OCI-LY7 (cell line): ENCODE results near the gene SGTB. TPM values are rescaled to one million over a fixed set of nuclear protein-coding genes. Genes with fewer than 3 reads are reported as not detected.

Experiments used
- BruUV-seq: library from RNA; stranded (reverse); fragments of 400-500 nt; replicated peaks from 2 replicates; lab custom pipeline; 2021; lab: Mats Ljungman, UMichigan
- CTCF ChIA-PET: fragments of 300-600 bp; sonication (Branson Sonifier 250); formaldehyde crosslinking; loops from one replicate; lab custom pipeline; 2022; ENCODE audit warnings: antibody characterized with exemption; ENCODE audit not compliant: unreplicated experiment; lab: Charles Lee
- POLR2A ChIA-PET: fragments of 300-600 bp; sonication (Branson Sonifier 250); formaldehyde crosslinking; loops from one replicate; lab custom pipeline; 2022; ENCODE audit warnings: antibody characterized with exemption; lab: Charles Lee
- DNase-seq: peaks from one replicate; pipeline ENCODE4 v3.0.0-alpha.2; 2015; ENCODE audit warnings: low spot score
- H2AFZ ChIP-seq: fragments of 200-600 bp; sonication (generic), shearing (Covaris generic); 2 replicates; pipeline ENCODE4 v1.6.1; 2014; ENCODE audit warnings: mild to moderate bottlenecking, antibody characterized with exemption, low read length, moderate library complexity
- H3K27ac ChIP-seq: fragments of 200-600 bp; sonication (generic); 2 replicates; pipeline ENCODE4 v1.5.1; 2014; ENCODE audit warnings: mixed run types, low read depth, mild to moderate bottlenecking, moderate library complexity, low read length, inconsistent platforms; ENCODE audit not compliant: poor library complexity, severe bottlenecking
- H3K36me3 ChIP-seq: fragments of 200-600 bp; sonication (generic); 2 replicates; pipeline ENCODE4 v1.6.1; 2014; ENCODE audit warnings: mild to moderate bottlenecking, antibody characterized with exemption, low read length, moderate library complexity, mixed read lengths; ENCODE audit not compliant: insufficient read depth
- H3K4me1 ChIP-seq: fragments of 200-600 bp; sonication (generic); 2 replicates; pipeline ENCODE4 v1.5.1; 2014; ENCODE audit warnings: mild to moderate bottlenecking, low read length; ENCODE audit not compliant: insufficient read depth, poor library complexity, severe bottlenecking
- H3K4me2 ChIP-seq: fragments of 200-600 bp; sonication (generic); 2 replicates; pipeline ENCODE4 v1.6.1; 2014; ENCODE audit warnings: mild to moderate bottlenecking, low read length
- H3K4me3 ChIP-seq: fragments of 200-600 bp; sonication (generic); 2 replicates; pipeline ENCODE4 v1.5.1; 2014; ENCODE audit warnings: mild to moderate bottlenecking, low read depth, low read length; ENCODE audit not compliant: poor library complexity, severe bottlenecking
- H3K79me2 ChIP-seq: fragments of 200-600 bp; sonication (generic); 2 replicates; pipeline ENCODE4 v1.6.1; 2016; ENCODE audit warnings: low read depth, mild to moderate bottlenecking, low read length, moderate library complexity, mixed read lengths; ENCODE audit not compliant: insufficient read depth
- H3K9me2 ChIP-seq: fragments of 200-600 bp; sonication (generic); 2 replicates; pipeline ENCODE4 v1.6.1; 2016; ENCODE audit warnings: mild to moderate bottlenecking, low read length, mixed read lengths; ENCODE audit not compliant: insufficient read depth
- H3K9me3 ChIP-seq: fragments of 200-600 bp; sonication (generic); 2 replicates; pipeline ENCODE4 v1.6.1; 2014; ENCODE audit warnings: mild to moderate bottlenecking, mixed run types, low read length, mixed read lengths
- H4K20me1 ChIP-seq: fragments of 200-600 bp; sonication (generic); 2 replicates; pipeline ENCODE4 v1.6.1; 2014; ENCODE audit warnings: mild to moderate bottlenecking, antibody characterized with exemption, low read length, moderate library complexity, mixed read lengths; ENCODE audit not compliant: insufficient read depth
- CTCF ChIP-seq: fragments of 200-600 bp; sonication (generic); conservative IDR thresholded peaks from 2 replicates; pipeline ENCODE4 v1.5.1; 2014; ENCODE audit warnings: mild to moderate bottlenecking, antibody characterized with exemption, low read length, moderate library complexity, mixed read lengths
- EZH2phosphoT487 ChIP-seq: fragments of 200-600 bp; sonication (generic); IDR thresholded peaks from 2 replicates; pipeline ENCODE4 v1.6.1; 2018; ENCODE audit warnings: low read depth, borderline replicate concordance, mild to moderate bottlenecking, mixed run types, antibody characterized with exemption, low read length, moderate library complexity, mixed read lengths
- intact Hi-C: fragments of 100-400 bp; cut with micrococcal nuclease; formaldehyde crosslinking; loops from one replicate; pipeline ENCODE4 v1.10.0; 2022; ENCODE audit not compliant: unreplicated experiment
- total RNA-seq, 2 experiments: library from RNA; depleted of rRNA in 1 of 2; stranded (reverse); fragments of >200 nt in 1 of 2; shearing (Covaris generic) in 1 of 2; gene quantifications; 2 replicates each; pipeline ENCODE4 v1.2.3, GENCODE V29; 2014 to 2022

The SGTB gene
- total RNA-seq, 2 experiments from 2014 or later, result 4.3 to 8.7 TPM

DNA sequence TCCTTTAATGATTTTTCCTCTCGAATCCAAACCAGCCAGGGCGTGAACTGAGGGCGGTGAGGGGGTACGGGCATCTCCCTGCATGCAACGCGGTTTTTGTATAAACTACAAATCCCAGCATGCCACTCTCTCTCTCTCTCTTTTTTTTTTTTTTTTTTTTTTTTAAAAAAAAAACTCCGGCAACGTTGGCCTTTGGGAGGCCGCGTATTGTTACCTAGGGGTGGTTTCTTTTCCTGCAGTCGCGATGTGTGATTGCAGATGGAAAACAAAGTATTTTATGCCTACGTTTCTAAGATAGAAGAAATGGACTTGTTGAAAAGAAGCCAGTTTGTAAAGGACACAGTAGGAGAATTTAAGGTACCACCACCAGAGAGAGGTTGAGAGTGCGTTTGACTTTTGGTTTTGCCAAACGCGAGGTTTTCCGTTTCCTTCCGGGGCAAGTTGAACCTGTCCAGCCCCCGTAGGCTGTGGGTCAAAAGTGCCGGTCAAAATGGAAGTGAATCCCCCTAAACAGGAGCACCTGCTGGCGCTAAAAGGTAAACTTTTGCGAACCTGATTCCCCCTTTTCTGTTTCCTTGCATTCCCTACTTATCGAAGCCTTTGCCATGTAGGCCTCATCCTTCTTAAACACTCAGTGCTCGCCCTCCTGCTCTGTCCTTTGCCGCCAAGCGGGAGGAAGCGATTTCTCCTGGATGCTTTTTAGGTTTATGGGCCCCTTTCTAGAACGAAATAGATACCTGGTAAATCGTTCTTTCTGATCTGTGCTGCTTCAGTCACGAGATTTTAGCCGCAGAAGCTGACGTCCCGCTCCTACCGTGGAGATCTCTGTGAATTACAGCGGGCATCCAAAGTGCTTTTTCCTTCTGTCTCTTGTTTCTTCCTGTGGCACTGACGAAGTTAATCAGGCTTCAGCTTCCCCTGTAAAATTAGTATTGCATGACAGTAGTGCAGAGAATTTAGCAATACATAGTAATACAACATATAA lies 97.0 kb downstream of the SGTB start, which contains the start of the genes SHLD3 and TRAPPC13:
Gene SHLD3 (plus strand): TSS at position 457 of the 985 bp plus-strand sequence. CDS start 4,561 bp downstream, outside the sequence.
Gene TRAPPC13 (plus strand): TSS at position 457 of the 985 bp plus-strand sequence. CDS start 34 bp downstream, at position 491.
- peak within 1 kb of the TSS; percentile 96 for H3K4me3 ChIP-seq
- TSS peak; percentile 88 for BruUV-seq

DNA sequence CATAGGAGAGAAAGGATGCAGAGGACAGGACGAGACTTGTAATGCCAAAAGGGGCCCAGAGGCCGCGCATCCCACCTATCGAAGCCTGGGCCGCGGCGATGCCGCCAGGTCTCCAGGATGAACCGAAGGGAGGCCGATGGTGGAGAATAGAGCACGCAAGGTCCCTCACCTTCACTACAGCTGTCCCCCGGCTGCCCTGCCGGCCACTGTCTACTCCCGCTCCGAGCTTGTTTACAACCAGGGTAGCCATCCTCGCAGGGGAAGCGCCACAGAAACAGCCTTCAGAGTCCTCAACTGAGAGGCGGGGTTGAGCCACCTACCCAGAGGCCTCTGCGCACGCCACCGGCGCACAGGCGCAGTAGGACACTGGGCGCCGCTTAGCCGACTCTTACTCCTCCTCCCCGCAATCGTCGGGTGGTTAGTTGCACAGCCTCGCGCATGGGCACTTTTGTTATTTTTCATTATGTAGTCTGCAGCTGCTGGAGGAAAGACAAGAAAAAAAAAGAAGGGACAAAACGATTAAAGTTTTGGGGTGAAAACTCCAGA lies 97.8 kb downstream of the SGTB start, which contains the start of gene TRIM23:
Gene TRIM23 (minus strand): TSS at position 309 of the 546 bp plus-strand sequence. CDS start 59 bp downstream, at position 250.
- peak; percentile 95 for DNase-seq
- H2AFZ ChIP-seq, result peak within 1 kb of the TSS; percentile 97
- ChIA-PET CTCF (interaction anchor here (0.6 kb wide), 1 partner anchor 99 kb away, joined by 3 read pairs; no protein-coding TSS in a partner anchor), POLR2A (interaction anchor here (0.5 to 4.2 kb wide), 7 partner anchors 13 to 1449 kb away, joined by 3 to 18 read pairs (median 4); partner anchors contain the start of genes CENPK and PPWD1)
- peak within 1 kb of the TSS; percentile 80 for H3K4me2 ChIP-seq
- H3K4me3 ChIP-seq, result peak within 1 kb of the TSS; percentile 96
- no peaks in the 10 kb centered on the region for H3K9me3 ChIP-seq
- H3K9me2 ChIP-seq, result no peaks in the 10 kb centered on the region
- peaks cover 77% of the 10 kb centered on the region for H3K79me2 ChIP-seq
- H3K36me3 ChIP-seq, result peaks cover 13% of the 10 kb centered on the region
- TF ChIP-seq EZH2phosphoT487 (no peak), CTCF (no peak)
- peaks cover 30% of the 10 kb centered on the region for H3K4me1 ChIP-seq
- BruUV-seq, result no TSS peak
- H3K27ac ChIP-seq, result peak within 1 kb of the TSS; percentile 84
- peaks cover 7% of the 10 kb centered on the region; the same call in 1 of the 2 replicates for H4K20me1 ChIP-seq
- intact Hi-C loops, result loop anchor here (5.0 kb wide), 2 partner anchors 62 to 98 kb away; partner anchors contain the start of genes CENPK, NLN, PPWD1 and SGTB

More for the DNA sequence above, 97.0 kb downstream of the SGTB start, which contains the start of the genes SHLD3 and TRAPPC13:
- peak within 1 kb of the TSS; percentile 80 for H3K4me2 ChIP-seq
- peak within 1 kb of the TSS; percentile 84 for H3K27ac ChIP-seq
- intact Hi-C loops, result loop anchor here (5.0 kb wide), 2 partner anchors 63 to 97 kb away; partner anchors contain the start of genes CENPK, NLN, PPWD1 and SGTB
- ChIA-PET POLR2A (interaction anchor here (0.7 to 4.2 kb wide), 4 partner anchors 11 to 856 kb away, joined by 3 to 18 read pairs (median 6); partner anchors contain the start of genes CENPK, CWC27, PPWD1 and SREK1IP1), CTCF (no interaction called here)
- DNase-seq, result peak; percentile 92
- peaks cover 30% of the 10 kb centered on the region for H3K4me1 ChIP-seq
- H4K20me1 ChIP-seq, result peaks cover 7% of the 10 kb centered on the region; the same call in 1 of the 2 replicates
- peak within 1 kb of the TSS; percentile 97 for H2AFZ ChIP-seq
- H3K9me2 ChIP-seq, result no peaks in the 10 kb centered on the region
- peaks cover 84% of the 10 kb centered on the region for H3K79me2 ChIP-seq
- TF ChIP-seq EZH2phosphoT487, result no peak
- TF ChIP-seq CTCF, result peak; percentile 11; the same call in 1 of the 2 replicates
- H3K9me3 ChIP-seq, result no peaks in the 10 kb centered on the region
- H3K36me3 ChIP-seq, result peaks cover 20% of the 10 kb centered on the region
